ENCODE measurements around the gene CIZ1. TPM values are rescaled to one million over a fixed set of nuclear protein-coding genes. Genes with fewer than 3 reads are reported as not detected.

Gene CIZ1
- total and polyA plus RNA-seq, 9 of the 15 experiments (the other 6 are each of a cell fraction or from before 2014, with no cell fraction given) = 6.6 to 329 (median 87.8) TPM

DNA sequence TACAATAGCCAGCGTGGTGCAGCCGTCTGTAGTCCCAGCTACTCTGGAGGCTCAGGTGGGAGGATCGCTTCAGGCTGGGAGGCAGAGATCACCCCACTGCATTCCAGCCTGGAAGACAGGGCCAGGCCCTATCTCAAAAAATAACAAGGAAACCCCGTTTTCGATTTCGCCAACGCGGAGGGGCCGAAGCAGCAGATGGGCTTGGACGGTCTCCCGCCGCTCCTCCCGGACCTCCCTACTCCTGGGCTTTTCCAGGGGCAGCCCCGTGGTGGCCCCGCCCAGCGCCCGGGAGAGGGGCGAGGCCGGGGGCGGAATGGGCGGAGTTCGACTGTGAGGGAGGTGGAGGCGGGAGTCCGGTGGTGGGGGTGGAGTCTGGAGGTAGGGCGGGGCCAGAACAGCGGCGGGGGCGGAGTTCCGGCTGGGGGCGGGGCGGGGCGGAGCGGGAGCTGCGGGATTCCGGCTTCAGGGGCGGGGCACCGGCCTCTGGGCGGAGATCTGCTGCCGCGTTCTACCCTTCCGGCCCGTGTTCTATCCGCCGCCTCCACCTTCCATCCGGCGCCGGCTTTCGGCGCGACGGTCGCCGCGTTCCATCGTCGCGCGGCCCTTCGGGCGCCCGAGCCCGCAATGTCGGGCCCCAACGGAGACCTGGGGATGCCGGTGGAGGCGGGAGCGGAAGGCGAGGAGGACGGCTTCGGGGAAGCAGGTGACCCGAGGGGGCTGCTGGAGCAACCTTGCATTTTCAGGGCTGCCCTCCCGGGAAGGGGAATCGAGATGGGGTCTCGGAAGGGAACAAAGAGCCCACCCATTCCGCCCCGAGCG lies 31.4 kb downstream of the CIZ1 start, which contains the start of gene BBLN (continued):
- TF ChIP-seq CTBP1 (IDR thresholded peaks at IDR 0.05; ENCODE audit: borderline replicate concordance) (no peak), RBBP5 (IDR thresholded peaks at IDR 0.05; ENCODE audit: borderline replicate concordance, insufficient read depth, low read length, poor library complexity, severe bottlenecking) (peak; percentile 95), NFE2L1 (tag; IDR thresholded peaks at IDR 0.05; ENCODE audit: borderline replicate concordance, low read depth) (no peak), FOS (IDR thresholded peaks at IDR 0.05; ENCODE audit: extremely low read depth, insufficient read length) (no peak), ZNF655 (CRISPR knock-in tag; IDR thresholded peaks at IDR 0.05) (no peak), DDX20 (tag; IDR thresholded peaks at IDR 0.05; ENCODE audit: low read depth) (no peak), XRCC4 (IDR thresholded peaks at IDR 0.05; ENCODE audit: extremely low read depth, insufficient read depth, insufficient read length) (no peak), SLC30A9 (CRISPR knock-in tag; IDR thresholded peaks at IDR 0.05) (no peak), ZNF347 (CRISPR knock-in tag; IDR thresholded peaks at IDR 0.05; ENCODE audit: low read depth) (no peak), ZNF280B (CRISPR knock-in tag; IDR thresholded peaks at IDR 0.05) (no peak), PURB (CRISPR knock-in tag; IDR thresholded peaks at IDR 0.05; ENCODE audit: low read depth) (no peak), GTF2F1 (IDR thresholded peaks at IDR 0.05; ENCODE audit: low read depth, low read length) (peak; percentile 77; the same call in 1 of the 2 replicates), GATAD2A (IDR thresholded peaks at IDR 0.05) (no peak), EWSR1 (IDR thresholded peaks at IDR 0.05; ENCODE audit: borderline replicate concordance, low read depth, partially characterized antibody) (no peak), POLR2G (IDR thresholded peaks at IDR 0.05; ENCODE audit: low read depth, low read length) (peak; percentile 99), FUS (optimal IDR thresholded peaks at IDR 0.05; ENCODE audit: low read depth, low read length) (no peak), ZNF3 (CRISPR knock-in tag; IDR thresholded peaks at IDR 0.05) (no peak), ZNF830 (CRISPR knock-in tag; IDR thresholded peaks at IDR 0.05) (no peak; the same call in 1 of the 2 replicates), RBM14 (IDR thresholded peaks at IDR 0.05; ENCODE audit: borderline replicate concordance, insufficient read depth, low read depth, low read length) (no peak), FOXK2 (conservative IDR thresholded peaks at IDR 0.05 in 1 of 2, IDR thresholded peaks at IDR 0.05 in 1 of 2; ENCODE audit: low read depth in 2 of 2) (no peak), KAT2B (IDR thresholded peaks at IDR 0.05; ENCODE audit: low read depth, low read length) (no peak), HEY1 (CRISPR knock-in tag; IDR thresholded peaks at IDR 0.05; ENCODE audit: borderline replicate concordance) (no peak; the same call in 1 of the 2 replicates)
- TF ChIP-seq, protein P1, sequence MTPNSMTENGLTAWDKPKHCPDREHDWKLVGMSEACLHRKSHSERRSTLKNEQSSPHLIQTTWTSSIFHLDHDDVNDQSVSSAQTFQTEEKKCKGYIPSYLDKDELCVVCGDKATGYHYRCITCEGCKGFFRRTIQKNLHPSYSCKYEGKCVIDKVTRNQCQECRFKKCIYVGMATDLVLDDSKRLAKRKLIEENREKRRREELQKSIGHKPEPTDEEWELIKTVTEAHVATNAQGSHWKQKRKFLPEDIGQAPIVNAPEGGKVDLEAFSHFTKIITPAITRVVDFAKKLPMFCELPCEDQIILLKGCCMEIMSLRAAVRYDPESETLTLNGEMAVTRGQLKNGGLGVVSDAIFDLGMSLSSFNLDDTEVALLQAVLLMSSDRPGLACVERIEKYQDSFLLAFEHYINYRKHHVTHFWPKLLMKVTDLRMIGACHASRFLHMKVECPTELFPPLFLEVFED (CRISPR knock-in tag; conservative IDR thresholded peaks at IDR 0.05) = peak; percentile 79
- TF ChIP-seq, protein P2, sequence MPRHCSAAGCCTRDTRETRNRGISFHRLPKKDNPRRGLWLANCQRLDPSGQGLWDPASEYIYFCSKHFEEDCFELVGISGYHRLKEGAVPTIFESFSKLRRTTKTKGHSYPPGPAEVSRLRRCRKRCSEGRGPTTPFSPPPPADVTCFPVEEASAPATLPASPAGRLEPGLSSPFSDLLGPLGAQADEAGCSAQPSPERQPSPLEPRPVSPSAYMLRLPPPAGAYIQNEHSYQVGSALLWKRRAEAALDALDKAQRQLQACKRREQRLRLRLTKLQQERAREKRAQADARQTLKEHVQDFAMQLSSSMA (CRISPR knock-in tag; IDR thresholded peaks at IDR 0.05) = no peak

Measured in K562 (cell line).